ENCODE measurements around the gene ADCY7. TPM values are rescaled to one million over a fixed set of nuclear protein-coding genes. Genes with fewer than 3 reads are reported as not detected.

Gene ADCY7
- total RNA-seq, 1 donor from 2014 or later: 30.3 TPM

DNA sequence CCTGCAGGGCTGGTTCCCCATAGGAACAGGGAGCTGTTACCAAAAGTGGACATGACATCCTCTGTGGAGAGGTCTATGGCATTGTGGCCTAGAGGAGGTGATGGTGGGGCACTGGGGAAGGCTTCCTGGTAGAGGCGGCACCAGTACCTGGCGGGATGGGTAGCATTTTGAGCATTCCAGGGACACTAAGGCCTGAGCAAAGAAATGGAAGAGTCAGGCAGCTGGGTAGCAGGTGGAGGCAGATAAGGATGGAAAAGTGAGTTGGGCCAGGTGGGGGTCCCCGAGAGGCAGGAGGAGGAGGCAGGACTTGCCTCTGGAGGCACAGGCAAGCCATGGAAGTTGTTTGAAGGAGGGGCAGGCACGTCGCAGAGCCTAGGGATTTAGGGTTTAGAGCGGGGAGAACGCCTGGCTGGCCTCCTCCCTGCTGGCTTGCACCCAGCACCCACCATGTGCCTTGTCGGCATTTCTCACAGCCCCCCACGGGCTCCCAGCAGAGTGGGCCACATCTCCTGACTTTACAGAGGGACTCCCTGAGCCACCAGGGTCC is 5.1 kb upstream of the ADCY7 start:
- Histone ChIP-seq H3K4me3 (ENCODE audit: insufficient read depth, low read depth, low read length) (no peak overlapping the region), H3K27me3 (ENCODE audit: insufficient read depth, low read length) (no peaks in the 10 kb centered on the region), H3K4me1 (ENCODE audit: insufficient read depth, low read length) (peaks cover 21% of the 10 kb centered on the region), H3K27ac (ENCODE audit: low read depth, low read length) (no peak overlapping the region), H3K9me3 (ENCODE audit: insufficient read depth, low read depth, low read length) (no peaks in the 10 kb centered on the region), H4K20me1 (ENCODE audit: insufficient read depth, low read length) (no peaks in the 10 kb centered on the region), H3K36me3 (ENCODE audit: insufficient read depth, low read length) (no peaks in the 10 kb centered on the region), H2AFZ (ENCODE audit: low read depth, low read length) (no peak overlapping the region), H3K79me2 (ENCODE audit: insufficient read depth, low read length) (no peaks in the 10 kb centered on the region), H3K4me2 (ENCODE audit: low read length) (no peak overlapping the region), H3K9ac (ENCODE audit: low read length) (no peak overlapping the region)
- TF ChIP-seq, protein P1, sequence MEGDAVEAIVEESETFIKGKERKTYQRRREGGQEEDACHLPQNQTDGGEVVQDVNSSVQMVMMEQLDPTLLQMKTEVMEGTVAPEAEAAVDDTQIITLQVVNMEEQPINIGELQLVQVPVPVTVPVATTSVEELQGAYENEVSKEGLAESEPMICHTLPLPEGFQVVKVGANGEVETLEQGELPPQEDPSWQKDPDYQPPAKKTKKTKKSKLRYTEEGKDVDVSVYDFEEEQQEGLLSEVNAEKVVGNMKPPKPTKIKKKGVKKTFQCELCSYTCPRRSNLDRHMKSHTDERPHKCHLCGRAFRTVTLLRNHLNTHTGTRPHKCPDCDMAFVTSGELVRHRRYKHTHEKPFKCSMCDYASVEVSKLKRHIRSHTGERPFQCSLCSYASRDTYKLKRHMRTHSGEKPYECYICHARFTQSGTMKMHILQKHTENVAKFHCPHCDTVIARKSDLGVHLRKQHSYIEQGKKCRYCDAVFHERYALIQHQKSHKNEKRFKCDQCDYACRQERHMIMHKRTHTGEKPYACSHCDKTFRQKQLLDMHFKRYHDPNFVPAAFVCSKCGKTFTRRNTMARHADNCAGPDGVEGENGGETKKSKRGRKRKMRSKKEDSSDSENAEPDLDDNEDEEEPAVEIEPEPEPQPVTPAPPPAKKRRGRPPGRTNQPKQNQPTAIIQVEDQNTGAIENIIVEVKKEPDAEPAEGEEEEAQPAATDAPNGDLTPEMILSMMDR (IDR thresholded peaks at IDR 0.05; ENCODE audit: insufficient read depth, low read depth, low read length): no peak
- no peak for TF ChIP-seq EZH2 (IDR thresholded peaks at IDR 0.05; ENCODE audit: insufficient read depth, low read length)
- Mint-ChIP-seq H3K36me3 (ENCODE audit: low read depth, unreplicated experiment) (peaks cover 10% of the 10 kb centered on the region), H3K27ac (ENCODE audit: unreplicated experiment) (no peak overlapping the region), H3K27me3 (ENCODE audit: low read depth, unreplicated experiment) (no peaks in the 10 kb centered on the region), H3K4me3 (ENCODE audit: unreplicated experiment) (no peak overlapping the region), H3K4me1 (ENCODE audit: low read depth, unreplicated experiment) (peaks cover 28% of the 10 kb centered on the region), H3K9me3 (ENCODE audit: unreplicated experiment) (peaks cover 2% of the 10 kb centered on the region)
- DNase-seq (ENCODE audit: low read depth) (no peak), FAIRE-seq (no peak)

DNA sequence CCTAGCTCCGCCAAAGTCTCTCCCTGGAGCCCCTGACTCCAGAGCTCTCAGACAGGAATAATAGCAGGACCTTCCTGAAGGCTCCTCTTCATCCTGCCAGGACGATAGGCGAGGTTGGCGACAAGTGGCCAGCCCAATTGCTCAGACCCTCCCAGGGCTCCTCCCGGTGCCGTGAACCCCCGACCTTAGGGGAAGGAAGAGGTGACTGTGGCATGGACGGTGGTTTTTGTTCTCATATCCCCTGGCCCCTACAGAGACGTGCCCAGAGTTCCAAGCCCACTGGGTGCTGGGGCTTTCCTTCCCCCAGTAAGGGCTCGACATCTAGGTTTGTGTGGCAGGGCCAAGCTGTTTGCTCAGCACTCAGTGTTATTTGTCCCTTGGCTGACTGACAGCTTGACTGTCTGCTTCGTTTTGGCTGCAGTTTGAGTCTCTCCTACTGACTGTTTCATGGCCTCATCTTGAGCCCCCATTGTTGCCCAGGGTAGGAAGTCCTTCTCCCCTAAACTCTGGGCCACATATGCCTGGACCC is 4.6 kb upstream of the ADCY7 start:
- Histone ChIP-seq H3K4me3 (ENCODE audit: insufficient read depth, low read depth, low read length) (no peak overlapping the region), H3K27ac (ENCODE audit: low read depth, low read length) (no peak overlapping the region), H3K9me3 (ENCODE audit: insufficient read depth, low read depth, low read length) (no peaks in the 10 kb centered on the region), H3K4me1 (ENCODE audit: insufficient read depth, low read length) (peaks cover 26% of the 10 kb centered on the region), H2AFZ (ENCODE audit: low read depth, low read length) (no peak overlapping the region), H4K20me1 (ENCODE audit: insufficient read depth, low read length) (no peaks in the 10 kb centered on the region), H3K79me2 (ENCODE audit: insufficient read depth, low read length) (peaks cover 2% of the 10 kb centered on the region), H3K4me2 (ENCODE audit: low read length) (no peak overlapping the region), H3K27me3 (ENCODE audit: insufficient read depth, low read length) (no peaks in the 10 kb centered on the region), H3K36me3 (ENCODE audit: insufficient read depth, low read length) (no peaks in the 10 kb centered on the region), H3K9ac (ENCODE audit: low read length) (no peak overlapping the region)
- Mint-ChIP-seq H3K4me3 (ENCODE audit: unreplicated experiment) (no peak overlapping the region), H3K4me1 (ENCODE audit: low read depth, unreplicated experiment) (peaks cover 31% of the 10 kb centered on the region), H3K36me3 (ENCODE audit: low read depth, unreplicated experiment) (peaks cover 10% of the 10 kb centered on the region), H3K27ac (ENCODE audit: unreplicated experiment) (no peak overlapping the region), H3K9me3 (ENCODE audit: unreplicated experiment) (peaks cover 2% of the 10 kb centered on the region), H3K27me3 (ENCODE audit: low read depth, unreplicated experiment) (no peaks in the 10 kb centered on the region)
- no peak for FAIRE-seq
- DNase-seq (ENCODE audit: low read depth): no peak
- TF ChIP-seq, protein P1 (IDR thresholded peaks at IDR 0.05; ENCODE audit: insufficient read depth, low read depth, low read length): no peak
- no peak for TF ChIP-seq EZH2 (IDR thresholded peaks at IDR 0.05; ENCODE audit: insufficient read depth, low read length)
